HS-27A (cell line): Measurements from ENCODE around the gene LETM1.

Experiments
- DNase-seq: peaks from one replicate; pipeline ENCODE4 v3.0.0-alpha.2; 2012; ENCODE audit warnings: low read depth, missing footprints

Gene LETM1

DNA sequence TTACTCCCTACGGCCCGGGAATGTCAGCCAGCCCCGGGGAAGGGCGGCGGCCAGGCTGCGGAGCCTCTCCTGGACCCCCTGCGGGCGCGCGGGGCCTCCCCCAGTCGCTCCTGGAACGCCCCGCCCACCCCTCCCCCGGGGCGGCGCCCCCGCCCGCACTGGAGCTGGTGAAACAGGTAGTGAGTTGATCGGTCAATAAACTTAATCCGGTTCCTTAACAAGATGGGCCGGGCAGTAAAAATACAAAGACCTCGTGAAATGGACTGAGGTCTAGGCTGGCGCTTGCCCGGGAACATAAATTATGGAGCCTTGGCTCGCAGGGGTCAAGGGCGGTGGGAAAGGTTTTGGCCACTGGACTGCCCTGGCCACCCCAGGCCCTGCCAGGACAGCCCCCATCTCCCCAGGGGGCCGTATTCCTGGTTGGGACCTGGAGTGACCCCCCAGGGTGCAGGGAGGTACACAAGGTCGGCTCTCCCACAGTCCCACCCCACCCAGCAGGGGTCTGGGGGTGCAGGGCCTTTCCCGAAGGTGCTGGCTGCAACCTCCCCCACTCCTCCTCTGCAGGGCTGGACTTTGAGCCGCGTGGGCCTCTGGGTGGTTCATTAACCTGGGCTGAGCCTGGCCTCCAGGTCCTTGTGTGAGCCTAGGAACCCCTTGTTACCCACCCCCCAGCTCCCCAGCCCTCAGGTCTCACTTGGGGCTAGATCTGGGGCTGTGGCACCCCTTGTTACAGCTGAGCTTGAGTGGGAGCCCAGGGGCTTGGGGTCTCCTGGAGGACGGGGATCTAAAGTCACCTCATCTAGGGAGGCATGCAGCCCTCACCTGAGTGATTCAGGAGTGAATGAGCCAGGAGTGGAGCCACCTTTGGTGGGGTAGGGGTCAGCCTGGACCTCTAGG, 60.4 kb downstream of the LETM1 start:
- DNase-seq: no peak

DNA sequence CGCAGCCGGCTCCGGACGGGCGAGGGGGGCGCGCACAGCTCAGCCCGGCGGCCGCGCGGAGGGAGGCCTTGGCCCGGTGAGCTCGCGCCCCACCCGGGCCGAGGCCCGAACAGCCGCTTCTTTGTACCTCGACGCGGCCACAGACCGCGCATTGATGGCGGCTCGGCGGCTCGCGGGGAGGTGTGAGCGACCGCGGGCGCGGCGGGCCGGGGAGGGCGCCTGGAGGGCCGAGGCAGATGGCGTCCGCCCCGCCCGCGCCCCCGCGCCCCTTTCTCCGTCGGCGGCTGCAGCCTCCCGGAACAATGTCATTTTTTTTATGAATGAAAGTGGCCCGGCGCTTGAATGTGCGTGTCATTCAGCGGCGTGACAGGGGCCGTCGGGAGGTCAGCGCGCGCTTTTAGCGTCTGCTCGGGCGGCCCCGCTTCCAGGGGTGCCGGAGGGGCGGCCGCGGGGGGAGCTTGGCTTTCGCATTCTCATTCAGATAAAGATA, 61.1 kb downstream of the LETM1 start:
- DNase-seq: no peak

DNA sequence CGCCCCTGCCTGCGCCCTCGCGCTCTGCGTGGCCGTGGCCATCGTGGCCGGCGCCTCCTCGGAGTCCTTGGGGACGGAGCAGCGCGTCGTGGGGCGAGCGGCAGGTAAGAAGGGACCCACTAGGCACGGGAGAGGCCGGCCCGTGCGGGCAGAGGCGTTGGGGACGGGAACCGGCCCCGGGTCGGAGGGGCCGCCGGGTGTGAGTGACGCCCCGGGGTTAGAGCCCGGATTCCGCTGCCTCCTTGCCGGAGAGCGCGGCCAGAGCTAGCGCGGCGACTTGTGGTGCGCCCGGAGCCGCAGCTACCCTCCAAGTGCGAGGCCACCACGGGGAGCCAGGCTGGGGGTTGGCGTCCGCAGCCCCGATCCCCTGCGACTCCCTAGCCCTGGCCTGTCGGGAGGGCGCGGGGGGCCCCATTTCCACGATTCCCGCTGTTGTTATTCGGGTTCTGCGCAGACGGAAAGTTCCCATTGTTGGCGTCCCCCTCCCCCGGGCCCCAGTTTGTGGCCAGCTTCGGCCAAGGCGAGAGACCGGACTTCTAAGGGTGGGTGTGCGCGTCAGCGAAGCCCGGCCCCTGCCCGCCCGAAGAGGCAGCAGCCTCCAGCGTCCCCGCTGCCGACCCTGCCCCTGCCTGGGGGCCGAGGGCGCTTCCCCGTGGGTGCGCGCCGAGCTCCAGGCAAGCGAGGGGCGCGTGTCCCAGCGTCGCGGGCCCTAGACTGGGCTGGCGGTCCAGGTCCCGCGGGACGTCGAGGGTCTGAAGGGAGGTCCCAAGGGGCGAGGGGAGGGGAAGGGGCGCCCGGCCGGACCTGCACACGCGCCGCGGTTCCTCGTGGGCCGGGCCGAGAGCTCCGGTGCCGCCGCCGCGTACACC, 61.8 kb downstream of the LETM1 start:
- no peak for DNase-seq

DNA sequence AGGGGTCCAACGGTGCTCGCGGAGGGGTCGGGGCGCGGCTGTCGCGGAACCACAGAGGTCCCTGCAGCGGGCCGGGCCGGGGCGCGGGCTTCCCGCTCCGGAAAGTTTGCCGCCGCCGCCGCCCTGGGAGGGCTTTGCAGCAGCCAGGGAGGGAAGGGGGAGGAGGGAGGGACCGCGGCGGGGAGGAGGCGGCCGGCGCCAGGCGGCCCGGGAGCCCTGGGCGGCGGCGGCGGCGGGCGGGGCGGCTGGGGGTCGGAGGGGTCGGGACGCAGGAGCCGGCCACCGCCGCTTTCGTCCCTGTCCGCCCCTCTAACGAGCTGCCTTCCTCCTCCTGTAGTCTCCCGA, 62.5 kb downstream of the LETM1 start:
- DNase-seq: no peak

DNA sequence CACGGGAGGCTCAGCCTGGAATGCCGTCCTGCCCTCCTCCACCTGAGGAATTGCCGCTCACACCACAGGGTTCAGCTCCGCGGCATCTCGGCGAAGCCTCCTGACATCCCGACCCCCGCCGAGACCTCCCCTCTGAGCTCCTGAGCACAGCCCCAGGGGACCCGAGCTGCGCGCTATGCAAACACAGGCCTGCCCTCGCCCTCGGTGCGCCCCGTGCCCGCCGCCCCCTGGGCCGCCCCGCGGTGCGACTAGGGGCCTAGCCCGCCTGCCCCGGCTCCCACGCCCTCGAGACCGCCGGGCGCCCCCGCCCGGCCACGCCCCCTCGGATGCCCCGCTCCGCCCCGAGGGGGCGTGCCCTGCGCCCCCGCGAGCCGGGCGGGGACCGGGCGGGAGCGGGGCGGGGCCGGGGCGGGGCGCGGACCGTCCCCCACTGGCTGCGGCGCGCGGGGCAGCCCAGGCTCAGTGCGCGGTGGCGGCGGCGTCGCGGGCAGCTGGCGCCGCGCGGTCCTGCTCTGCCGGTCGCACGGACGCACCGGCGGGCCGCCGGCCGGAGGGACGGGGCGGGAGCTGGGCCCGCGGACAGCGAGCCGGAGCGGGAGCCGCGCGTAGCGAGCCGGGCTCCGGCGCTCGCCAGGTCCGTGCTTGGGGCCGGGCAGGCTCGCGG, 63.0 kb downstream of the LETM1 start, which contains the start of gene FGFR3:
Gene FGFR3, plus strand, starts transcription at position 462 of the 664 bp plus-strand sequence. CDS start 642 bp downstream, outside the sequence.
- no peak for DNase-seq

DNA sequence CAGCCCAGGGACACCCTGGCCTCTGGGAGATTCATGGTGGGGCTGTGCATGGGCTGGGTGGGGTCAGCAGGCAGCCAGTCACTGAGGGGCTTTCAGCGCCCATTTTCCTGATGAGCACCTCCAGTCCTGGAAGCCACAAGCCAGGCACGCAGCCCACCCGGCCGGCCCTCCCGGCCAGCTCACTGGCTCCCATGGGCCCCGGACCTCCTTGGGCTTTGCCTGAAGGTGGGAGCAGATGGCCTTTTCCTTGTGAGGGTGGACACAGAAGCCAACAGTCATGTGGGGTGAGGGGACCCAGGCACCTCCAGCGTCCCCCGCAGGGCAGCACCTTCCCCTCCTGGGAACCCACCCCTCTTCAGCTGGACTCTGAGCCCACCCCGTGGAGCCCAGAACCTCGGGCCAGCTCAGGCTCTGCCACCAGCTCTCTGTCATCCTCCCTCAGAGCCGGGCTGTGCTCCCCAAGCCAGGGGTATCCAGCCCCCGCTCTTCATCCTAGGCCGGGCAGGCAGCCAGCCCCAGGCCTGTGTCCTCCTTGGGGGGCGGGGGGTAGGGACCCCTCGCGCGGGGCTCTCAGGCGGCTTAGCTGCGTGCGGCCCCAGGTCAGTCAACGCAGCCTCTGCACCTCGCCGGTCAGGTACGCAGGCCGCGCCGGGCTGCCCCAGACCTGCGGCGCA, 63.7 kb downstream of the LETM1 start:
- no peak for DNase-seq

DNA sequence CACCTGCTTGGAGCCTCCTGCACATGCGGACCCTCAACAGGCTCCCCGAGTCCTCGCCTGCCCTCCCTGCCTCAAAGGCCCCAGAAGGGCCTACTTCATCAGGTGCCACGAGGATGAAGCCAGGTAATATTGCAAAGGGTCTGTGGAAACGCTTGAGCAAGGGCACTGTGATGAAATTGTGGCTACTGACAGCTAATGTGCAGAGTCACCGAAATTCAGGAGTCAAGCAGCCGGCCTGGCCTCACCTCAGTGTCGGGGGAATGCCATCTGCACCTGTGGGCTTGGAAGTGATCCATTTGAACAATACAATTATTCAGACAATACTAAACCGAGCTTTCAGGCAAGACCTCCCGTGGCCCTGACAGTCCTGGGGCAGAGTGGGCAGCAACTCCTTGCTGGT, 66.0 kb downstream of the LETM1 start:
- no peak for DNase-seq

DNA sequence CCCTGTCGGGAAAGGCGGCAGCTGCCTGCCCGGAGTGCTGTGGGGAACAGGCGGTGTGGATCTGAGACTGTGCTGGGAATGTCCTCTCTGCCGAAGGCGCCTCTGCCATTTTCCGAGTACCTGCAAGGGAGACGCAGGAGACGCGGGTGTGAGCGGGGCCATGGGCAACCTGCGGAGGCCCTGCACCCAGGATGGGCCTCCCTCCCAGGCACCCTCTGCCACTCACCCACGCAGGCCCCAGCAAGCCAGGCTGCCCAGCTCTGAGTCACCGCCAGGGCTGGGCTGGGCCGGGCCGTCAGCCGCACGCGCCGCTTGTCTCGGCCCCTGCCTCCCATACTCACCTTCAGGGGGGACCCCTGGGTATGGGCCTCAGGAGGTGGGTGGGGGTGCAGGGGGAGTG, 66.4 kb downstream of the LETM1 start:
- no peak for DNase-seq

DNA sequence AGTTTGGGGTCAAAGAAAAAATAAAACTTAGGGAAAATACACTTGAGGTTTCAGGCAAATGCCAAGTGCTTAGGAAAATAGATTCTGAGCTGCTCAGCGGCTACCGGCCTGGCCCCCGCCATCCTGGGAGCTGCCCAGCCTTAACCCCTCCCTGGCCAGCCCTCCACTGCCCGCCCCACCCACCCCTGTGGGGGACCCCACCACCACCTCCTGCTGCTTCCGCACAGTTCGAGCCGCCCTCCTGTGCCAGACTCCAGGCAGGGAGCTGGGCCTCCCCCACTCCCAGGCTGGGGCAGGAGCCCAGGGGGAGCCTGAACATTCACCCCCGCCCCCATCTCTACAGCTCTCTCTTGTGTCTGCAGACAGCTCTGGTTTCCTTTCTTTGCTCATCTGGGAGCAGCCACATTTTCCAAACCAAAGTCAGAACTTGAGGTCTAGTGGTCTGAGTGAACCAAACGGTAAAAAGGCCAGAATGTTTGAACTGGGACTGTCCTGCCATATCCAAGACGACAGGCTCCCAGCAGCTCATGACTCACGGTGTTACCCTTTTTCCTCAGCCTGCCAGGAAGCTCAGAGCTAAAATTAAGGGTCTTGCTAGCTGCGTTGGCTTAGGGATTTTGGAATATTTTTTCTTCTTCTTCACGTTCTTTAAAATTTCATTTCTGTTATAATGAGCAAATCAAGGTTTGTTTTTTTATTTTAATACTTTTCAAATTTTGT, 67.5 kb downstream of the LETM1 start:
- no peak for DNase-seq

DNA sequence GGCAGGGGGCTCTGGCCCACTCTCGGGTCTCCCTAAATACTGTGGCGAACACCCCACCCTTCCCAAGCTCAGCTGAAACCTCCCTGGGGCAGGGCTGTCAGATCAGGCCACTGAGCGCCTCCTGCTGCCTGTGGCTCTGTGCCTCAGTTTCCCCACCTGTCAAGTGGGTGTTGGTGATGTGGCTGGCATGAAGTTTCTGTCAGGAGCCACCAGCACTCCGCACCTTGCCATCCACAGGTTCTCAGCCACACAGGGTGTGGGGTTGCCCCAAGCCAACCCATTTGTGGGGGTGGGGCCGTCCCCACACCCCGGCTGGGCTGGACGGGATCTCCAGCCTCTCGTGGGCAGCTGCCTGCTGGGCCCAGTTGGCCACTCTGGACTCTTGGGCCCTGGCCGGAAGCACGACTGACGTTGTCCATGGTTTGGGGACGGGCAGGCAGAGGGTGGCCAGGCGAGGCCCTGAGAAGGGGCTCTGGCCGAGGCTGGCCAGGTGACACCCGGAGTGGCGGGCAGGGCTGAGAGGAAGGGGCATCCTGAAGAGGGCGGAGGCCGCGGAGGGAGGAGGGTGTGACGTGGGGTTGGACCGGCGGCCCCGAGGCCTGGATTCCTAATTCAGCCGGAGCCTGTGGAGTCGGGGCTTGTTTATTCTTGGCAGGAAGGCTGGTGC, 68.4 kb downstream of the LETM1 start:
- no peak for DNase-seq

DNA sequence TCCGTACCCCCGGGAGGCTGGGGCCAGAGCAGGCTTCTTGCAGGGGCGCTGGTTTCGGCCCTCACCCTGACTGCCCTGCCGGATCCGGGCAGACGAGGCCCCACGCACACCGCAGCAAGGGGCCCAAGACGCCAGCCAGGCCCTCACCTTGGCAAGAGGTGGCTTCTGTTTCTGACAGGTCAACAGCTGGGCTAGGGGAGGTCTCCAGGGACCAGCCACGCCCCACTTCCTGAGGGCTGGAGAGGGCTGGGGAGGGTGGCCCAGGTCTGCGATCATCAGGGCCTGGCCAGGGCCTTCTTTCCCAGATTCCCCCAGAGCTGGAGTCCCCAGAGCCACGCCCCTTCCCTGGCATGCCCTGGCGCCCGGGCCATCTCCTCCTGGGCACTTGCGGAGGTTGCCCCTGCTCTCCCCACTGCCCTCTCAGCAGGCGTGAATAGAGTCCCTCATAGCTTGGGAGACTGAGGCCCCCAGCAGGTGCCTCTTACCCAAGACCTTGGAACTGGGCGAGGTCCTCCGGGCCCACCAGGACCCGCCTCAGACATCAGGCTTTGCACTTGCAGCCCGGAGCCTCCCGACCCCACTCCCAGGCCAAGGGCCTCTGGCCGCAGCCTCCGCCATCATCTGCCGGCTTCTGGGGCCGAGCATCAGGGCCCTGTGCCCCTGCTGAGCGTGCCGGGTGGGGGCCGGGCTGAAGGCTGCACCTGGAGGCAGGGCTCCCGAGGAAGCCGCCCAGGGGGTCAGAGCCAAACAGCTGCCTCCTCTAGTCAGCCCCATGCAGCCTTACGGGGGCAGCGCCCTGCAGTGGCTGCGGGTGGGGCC, 69.2 kb downstream of the LETM1 start:
- DNase-seq: no peak

DNA sequence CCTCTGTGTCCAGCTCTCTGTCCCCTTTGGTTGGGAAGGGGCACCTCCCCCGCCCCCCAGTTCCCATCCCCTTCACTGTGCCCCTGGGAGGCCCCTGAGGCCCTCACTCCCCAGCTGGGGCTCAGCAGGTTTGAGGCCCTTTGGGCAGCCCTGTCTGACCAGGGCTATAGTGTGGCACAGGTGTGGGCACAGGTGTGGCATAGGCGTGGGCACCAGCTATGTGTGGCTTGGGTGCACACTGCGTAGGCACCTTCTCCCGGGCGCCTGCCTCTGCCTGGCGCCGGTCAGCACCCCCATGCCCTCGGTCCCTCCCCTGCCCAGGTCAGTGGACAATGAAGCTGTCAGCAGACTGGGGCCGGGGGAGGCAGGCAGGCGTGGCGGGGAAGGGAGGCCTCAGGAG, 70.4 kb downstream of the LETM1 start:
- no peak for DNase-seq

DNA sequence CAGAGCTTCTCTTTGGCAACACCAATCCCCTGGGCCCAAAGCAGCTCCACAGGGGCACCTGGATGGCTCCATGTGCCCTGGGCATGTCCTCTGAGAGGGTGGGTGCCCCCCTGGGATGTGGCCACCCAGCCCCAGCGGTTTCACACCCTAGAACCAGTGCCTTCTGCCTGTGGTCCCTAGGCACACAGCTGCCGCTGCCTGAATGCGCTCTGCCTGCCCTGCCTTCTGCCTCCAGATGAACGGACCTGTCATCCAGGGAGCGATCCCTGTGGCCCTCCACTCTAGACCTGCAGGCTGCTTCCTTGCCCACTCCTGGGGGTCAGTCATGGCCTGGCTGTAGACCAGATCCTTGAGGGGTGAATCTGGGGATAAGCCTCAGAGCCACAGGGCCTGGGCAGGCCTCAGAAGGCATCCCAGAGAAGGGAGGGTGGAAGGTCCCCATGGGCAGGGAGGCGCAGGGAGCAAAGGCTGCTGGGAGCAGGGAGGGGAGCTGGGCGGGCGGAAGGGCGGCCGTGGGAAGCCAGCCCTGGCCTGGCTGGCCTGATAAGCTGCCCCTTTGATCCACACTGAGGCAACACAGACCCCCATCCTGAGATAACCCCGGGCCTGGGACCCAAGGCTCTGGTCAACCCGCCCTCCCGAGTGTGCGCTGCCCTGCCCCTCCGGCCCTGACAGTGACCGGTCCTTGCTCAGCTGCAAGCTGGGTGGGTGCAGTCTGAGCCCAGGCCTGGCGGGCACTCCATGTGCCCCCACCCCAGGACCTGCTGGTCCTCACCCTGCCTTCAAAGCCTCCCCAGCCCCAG, 71.0 kb downstream of the LETM1 start:
- no peak for DNase-seq

DNA sequence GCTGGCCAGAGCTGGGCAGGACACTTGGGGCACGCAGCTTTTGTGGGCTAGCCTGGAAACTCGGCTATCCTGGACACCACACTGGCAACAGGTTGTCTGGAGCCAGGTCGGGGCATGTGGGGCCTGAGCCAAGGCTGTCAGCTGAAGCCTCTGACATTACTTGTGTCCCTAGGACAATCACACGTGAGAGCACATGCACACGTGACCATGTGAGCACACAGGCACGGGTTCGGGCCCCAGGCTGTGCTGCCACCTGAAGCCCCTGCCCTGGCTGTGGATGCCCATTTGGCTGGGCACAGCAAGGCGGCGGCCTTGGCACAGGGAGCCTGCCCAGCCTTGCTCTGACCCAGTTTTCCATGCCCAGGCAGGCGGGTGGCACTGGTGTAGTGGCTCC, 71.6 kb downstream of the LETM1 start:
- no peak for DNase-seq

DNA sequence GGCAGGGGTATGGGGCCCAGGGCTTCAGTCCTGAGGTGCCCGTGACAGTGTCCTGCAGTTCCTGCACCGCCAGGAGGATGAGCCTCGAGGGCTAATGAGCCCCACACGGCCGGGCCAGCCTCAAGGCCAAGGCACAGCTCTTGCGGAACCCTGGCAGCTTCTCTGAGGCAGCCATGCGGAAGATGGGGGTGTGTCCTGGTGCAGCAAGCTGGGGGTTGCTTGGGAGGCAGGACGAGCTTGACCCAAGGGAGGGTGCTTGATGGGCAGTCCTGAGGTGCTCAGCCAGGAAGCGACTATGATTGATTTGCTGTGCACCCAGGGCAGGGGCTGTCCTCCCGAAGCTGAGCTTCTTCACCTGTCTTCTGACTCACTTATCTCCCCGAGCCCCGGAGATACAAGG, 72.0 kb downstream of the LETM1 start:
- DNase-seq: no peak

DNA sequence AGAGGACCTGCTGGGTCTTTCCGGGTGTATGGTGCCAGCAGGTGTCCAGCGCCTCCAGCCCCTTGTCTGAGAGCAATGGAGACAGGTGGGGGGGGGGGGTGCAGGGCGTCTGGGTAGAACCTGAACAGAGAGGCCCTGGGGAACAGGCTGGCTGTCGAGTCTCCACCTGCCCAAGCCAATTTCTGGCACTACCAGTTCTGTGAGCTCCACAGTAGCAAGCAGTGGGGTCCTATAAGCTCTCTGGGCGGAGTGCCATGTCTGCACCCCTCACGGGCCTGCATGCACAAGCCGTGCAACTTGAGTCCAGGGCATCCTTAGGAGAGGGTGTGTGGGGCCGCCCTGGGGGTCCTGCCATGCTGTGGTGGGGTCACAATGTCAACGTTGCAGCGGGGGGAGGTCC, 72.9 kb downstream of the LETM1 start:
- DNase-seq: no peak

DNA sequence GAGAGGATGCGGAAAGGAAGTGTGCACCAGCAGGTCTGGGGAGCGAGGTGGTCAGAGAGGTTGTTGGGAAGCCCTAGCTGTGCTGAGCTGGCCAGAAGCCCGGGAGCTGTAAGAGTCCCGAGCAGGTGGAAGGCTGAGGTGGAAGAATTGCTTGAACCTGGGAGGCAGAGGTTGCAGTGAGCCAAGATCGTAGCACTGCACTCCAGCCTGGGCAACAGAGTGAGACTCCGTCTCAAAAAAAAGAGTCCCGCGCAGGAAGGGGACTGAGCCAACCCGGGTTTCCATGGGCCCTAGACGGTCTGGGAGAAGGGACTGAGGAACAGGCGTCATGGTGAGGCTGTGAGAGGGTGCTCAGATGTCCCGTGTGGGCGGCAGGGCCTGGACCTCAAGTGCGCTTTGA, 75.5 kb downstream of the LETM1 start:
- DNase-seq: no peak

DNA sequence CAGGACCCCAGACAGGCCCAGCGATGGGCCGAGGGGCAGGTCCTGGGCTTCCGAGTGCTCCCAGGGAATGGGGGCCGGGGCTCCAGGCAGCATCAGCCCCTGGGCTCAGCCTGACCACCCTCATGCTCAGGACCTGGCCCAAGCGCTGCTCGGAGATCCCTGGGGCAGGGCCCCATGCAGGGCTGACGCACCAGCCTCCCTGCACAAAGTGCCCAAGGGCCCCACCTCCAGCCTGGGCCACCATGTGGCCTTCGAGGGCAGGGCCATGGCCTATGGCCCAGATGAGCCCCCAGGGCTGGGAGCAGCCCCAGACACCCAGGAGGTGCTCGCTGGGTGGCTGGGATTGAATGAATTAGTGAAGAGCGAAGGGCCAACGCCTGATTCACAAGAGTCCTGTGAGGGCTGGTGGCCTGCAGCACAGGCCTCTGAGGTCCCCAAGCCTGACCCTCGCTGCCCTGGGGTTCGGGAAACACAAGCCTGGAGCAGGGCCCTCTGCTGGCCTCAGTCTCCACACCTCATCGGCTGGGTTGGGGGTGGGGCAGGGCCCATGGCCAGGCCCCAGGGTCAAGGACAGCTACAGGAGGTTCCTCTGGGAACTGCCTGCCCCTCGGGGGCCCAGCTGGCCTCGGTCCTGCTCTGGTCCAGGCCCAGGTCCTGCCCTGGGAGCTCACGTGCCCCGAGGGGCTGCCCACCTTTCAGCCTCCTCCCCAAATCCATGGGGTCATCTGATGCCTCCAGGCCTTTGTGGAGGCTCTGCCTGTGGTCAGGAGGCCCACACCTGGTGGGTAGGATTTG, 76.2 kb downstream of the LETM1 start:
- DNase-seq: no peak
